Aorta (tissue), 5 donors: ENCODE results near the gene AFAP1. TPM values are rescaled to one million over a fixed set of nuclear protein-coding genes. Genes with fewer than 3 reads are reported as not detected.

ENCODE experiments used
- ATAC-seq: fragments of 200-7000 bp; cut with Tn5 transposase; one replicate; pipeline ENCODE4 v1.9.1; 2022; ENCODE audit warnings: moderate library complexity; ENCODE audit not compliant: low FRiP score
- DNase-seq, 2 donors: peaks; one replicate each; pipeline ENCODE4 v3.0.0-alpha.2; 2020
- H3K27ac ChIP-seq, 2 donors: one replicate each; pipeline ENCODE4 v1.5.1; 2013; ENCODE audit warnings: low read length in 2 of 2, mild to moderate bottlenecking in 2 of 2, moderate library complexity in 2 of 2, control low read depth in 1 of 2, inconsistent platforms in 1 of 2, low read depth in 1 of 2
- H3K27me3 ChIP-seq, 2 donors: one replicate each; pipeline ENCODE4 v1.6.1; 2013; ENCODE audit warnings: control low read depth in 1 of 2, low read length in 1 of 2, mild to moderate bottlenecking in 1 of 2, moderate library complexity in 1 of 2; ENCODE audit not compliant: insufficient read depth in 2 of 2, control insufficient read depth in 1 of 2
- H3K36me3 ChIP-seq, 2 donors: one replicate each; pipeline ENCODE4 v1.6.1; 2013; ENCODE audit warnings: control low read depth in 1 of 2, low read length in 1 of 2, mild to moderate bottlenecking in 1 of 2; ENCODE audit not compliant: insufficient read depth in 2 of 2, control insufficient read depth in 1 of 2
- H3K4me1 ChIP-seq, 2 donors: one replicate each; pipeline ENCODE4 v1.6.1; 2013; ENCODE audit warnings: low read length in 2 of 2, control low read depth in 1 of 2, mild to moderate bottlenecking in 1 of 2, moderate library complexity in 1 of 2; ENCODE audit not compliant: insufficient read depth in 2 of 2, control insufficient read depth in 1 of 2
- H3K4me3 ChIP-seq, 2 donors: one replicate each; pipeline ENCODE4 v1.5.1; 2013; ENCODE audit warnings: low read length in 2 of 2, control low read depth in 1 of 2, mild to moderate bottlenecking in 1 of 2
- H3K9me3 ChIP-seq: one replicate; pipeline ENCODE4 v1.6.1; 2013; ENCODE audit warnings: mild to moderate bottlenecking, low read length; ENCODE audit not compliant: control insufficient read depth
- WGBS, 2 donors: extraction: QIAGEN DNeasy Blood & Tissue Kit; methylation state at CpG; one replicate each; pipeline ENCODE4 v1.1.7; 2013; 5-methylcytosine and 5-hydroxymethylcytosine counted together
- intact Hi-C, 2 donors: fragments of 100-400 bp; cut with DNase I; formaldehyde crosslinking; loops; one replicate each; pipeline versions ENCODE4 v1.14.2 to v1.15.0; 2022
- polyA plus RNA-seq, 2 donors: library from polyadenylated mRNA; stranded (reverse); fragments of 200-250 nt; gene quantifications; one replicate each; pipeline ENCODE4 v1.2.3, GENCODE V29; 2013
- total RNA-seq, 2 donors: library from RNA; stranded (reverse); fragmentation: NEBNext Ultra II Directional; extraction: Animal tissue kit (Norgen Biotek cat#: 25700); gene quantifications; one replicate each; pipeline ENCODE4 v1.2.1, GENCODE V29; 2021
- donor health status: healthy with polysubstance abuse.
- donor health status: Bipolar disorder and iron deficiency.
- donor health status: DM: no; HTN: no; CAD: no.
- donor health status: DM: no; HTN: no; CAD: no.
- donor health status: DM: yes; HTN: yes; CAD: no.

AFAP1 gene
- total and polyA plus RNA-seq, 4 donors: 4.6 to 60.5 (median 26.9) TPM

DNA sequence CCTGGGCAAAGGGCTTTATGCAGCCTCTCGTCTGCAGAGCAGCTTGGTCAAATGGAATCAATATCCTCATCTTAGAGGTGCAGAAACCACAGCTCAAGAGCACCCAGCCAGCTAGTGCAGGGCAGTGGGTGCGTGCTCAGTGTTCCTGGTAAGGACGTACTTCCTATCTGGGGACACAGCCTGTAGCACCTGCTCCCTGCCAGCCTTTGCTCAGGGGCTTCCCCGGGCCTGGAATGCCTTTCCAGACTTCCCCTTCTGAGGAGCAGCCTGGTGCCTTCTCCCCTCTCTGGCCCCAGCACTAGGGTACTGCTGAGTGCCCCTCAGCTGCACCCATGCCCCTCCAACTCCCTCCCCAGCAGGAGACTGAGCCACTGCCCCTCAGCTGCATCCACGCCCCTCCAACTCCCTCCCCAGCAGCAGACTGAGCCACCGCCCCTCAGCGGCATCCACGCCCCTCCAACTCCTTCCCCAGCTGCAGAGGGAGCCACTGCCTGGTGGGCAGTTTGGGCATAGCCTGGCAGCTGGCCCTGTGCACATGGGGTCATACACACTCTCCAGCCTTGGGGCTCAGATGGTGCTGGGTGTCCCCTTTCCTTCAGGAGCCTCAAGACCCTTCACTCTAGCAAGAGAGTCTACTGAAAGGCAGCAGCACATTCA, 42.2 kb upstream of the AFAP1 start:
- no peak for ATAC-seq
- Histone ChIP-seq H3K27me3 (no peaks in the 10 kb centered on the region), H3K9me3 (no peaks in the 10 kb centered on the region), H3K4me1 (no peaks in the 10 kb centered on the region), H3K36me3 (no peaks in the 10 kb centered on the region), H3K4me3 (no peak overlapping the region), H3K27ac (no peak overlapping the region)
- WGBS, 2 donors: 92% methylated on average over 8 of the region's 8 CpGs
- DNase-seq: no peak
- intact Hi-C loops: no loop called here

DNA sequence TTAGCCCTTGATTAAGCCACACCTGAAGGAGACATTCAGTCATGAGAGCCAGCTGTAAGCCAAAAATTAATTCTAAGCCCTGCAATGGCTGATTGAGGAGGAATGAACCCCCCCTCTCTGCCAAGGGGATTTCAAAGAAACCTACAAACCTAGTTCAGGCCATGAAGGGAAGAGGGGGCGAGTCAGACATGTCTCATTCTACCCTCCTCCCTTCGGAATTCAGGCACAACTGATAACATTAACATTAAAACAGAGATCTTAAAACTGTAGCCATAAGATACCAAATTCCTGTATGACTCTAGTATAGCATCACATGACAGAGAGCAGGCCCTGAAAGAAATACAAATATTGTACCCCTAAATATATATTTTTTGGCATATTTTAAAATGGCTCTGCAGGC, 40.4 kb upstream of the AFAP1 start:
- DNase-seq: no peak
- intact Hi-C loops: no loop called here
- no peaks in the 10 kb centered on the region for H3K4me1 ChIP-seq
- H3K9me3 ChIP-seq: no peaks in the 10 kb centered on the region
- no peaks in the 10 kb centered on the region for H3K27me3 ChIP-seq
- H3K4me3 ChIP-seq: no peak overlapping the region
- WGBS, 2 donors: 91% methylated on average over 2 of the region's 2 CpGs
- no peak for ATAC-seq
- H3K27ac ChIP-seq: no peak overlapping the region
- no peaks in the 10 kb centered on the region for H3K36me3 ChIP-seq

DNA sequence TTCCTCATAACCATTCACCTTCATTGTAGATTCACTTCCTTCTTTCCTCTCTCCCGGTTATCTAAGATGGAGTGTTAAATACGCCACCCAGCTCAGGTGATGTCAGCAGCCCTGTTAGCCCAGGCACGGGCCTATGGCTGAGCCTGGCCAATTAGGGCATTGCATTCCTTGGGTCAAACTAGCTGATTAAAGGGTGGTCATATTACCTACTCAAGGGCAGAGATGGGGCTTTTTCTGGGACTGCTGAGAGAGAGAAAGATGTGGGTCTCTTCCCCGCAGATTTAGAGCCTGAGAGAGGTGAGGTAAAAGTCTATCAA, 39.9 kb upstream of the AFAP1 start:
- intact Hi-C loops: no loop called here
- DNase-seq (no peak), ATAC-seq (no peak)
- no peak overlapping the region for H3K27ac ChIP-seq
- no peaks in the 10 kb centered on the region for H3K4me1 ChIP-seq
- 88 to 89% methylated on average over 4 of the region's 4 CpGs for WGBS, 2 donors
- no peaks in the 10 kb centered on the region for H3K27me3 ChIP-seq
- H3K9me3 ChIP-seq: no peaks in the 10 kb centered on the region
- H3K36me3 ChIP-seq: no peaks in the 10 kb centered on the region
- H3K4me3 ChIP-seq: no peak overlapping the region

GRCh38 chr4:7978907-7979651, 39.4 kb upstream of the AFAP1 start:
- Histone ChIP-seq H3K27ac (no peak overlapping the region), H3K4me3 (no peak overlapping the region), H3K4me1 (no peaks in the 10 kb centered on the region), H3K36me3 (no peaks in the 10 kb centered on the region), H3K9me3 (no peaks in the 10 kb centered on the region), H3K27me3 (no peaks in the 10 kb centered on the region)
- ATAC-seq (no peak), DNase-seq (no peak)
- 83 to 91% methylated on average over 17 of the region's 17 CpGs for WGBS, 2 donors
- intact Hi-C loops: no loop called here

- H3K4me3 ChIP-seq: no peak overlapping the region
- WGBS, 2 donors: 62 to 68% methylated on average over 5 of the region's 5 CpGs
- peaks cover 0 to 2% of the 10 kb centered on the region in 2 donors for H3K4me1 ChIP-seq
- no peaks in the 10 kb centered on the region for H3K36me3 ChIP-seq
- H3K27me3 ChIP-seq: no peaks in the 10 kb centered on the region
- no peaks in the 10 kb centered on the region for H3K9me3 ChIP-seq
- no peak overlapping the region for H3K27ac ChIP-seq
- intact Hi-C loops: no loop called here
- no peak for ATAC-seq
- peak in 1 of 2 donors; percentile 29 for DNase-seq
These were observed 38.8 kb upstream of the AFAP1 start for GRCh38 chr4:7978489-7978888.

GRCh38 chr4:7976634-7977033, 37.0 kb upstream of the AFAP1 start:
- no peak overlapping the region for H3K4me3 ChIP-seq
- no peaks in the 10 kb centered on the region for H3K36me3 ChIP-seq
- no peaks in the 10 kb centered on the region for H3K9me3 ChIP-seq
- H3K27me3 ChIP-seq: no peaks in the 10 kb centered on the region
- ATAC-seq: no peak
- WGBS, 2 donors: 92 to 93% methylated on average over 5 of the region's 5 CpGs
- intact Hi-C loops: no loop called here
- H3K27ac ChIP-seq: no peak overlapping the region
- DNase-seq: no peak
- peaks cover 0 to 2% of the 10 kb centered on the region in 2 donors for H3K4me1 ChIP-seq

DNA sequence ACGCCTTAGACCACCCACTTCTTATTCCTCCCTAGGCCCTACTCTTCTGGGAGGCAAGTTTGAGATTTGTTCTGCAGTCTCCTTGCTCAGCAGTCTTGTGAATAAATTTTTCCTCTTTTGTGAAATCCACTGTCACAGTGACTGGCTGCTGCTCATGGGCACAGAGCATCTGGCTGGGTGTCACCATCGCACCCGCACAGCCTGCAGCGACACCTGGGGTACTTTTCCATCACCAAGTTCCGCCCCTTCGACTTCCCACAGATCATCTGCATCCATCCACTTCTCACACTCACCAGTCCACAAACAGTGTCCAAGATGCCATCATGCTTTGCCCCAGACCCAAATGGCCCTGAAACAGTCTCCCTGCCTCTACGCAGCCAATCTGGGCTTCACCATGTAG, 36.4 kb upstream of the AFAP1 start:
- no peaks in the 10 kb centered on the region for H3K27me3 ChIP-seq
- DNase-seq (peak in 1 of 2 donors; percentile 8), ATAC-seq (no peak)
- no peaks in the 10 kb centered on the region for H3K36me3 ChIP-seq
- intact Hi-C loops: no loop called here
- no peak overlapping the region for H3K27ac ChIP-seq
- H3K4me1 ChIP-seq: peaks cover 0 to 2% of the 10 kb centered on the region in 2 donors
- H3K9me3 ChIP-seq: no peaks in the 10 kb centered on the region
- WGBS, 2 donors: 96 to 98% methylated on average over 7 of the region's 7 CpGs
- H3K4me3 ChIP-seq: no peak overlapping the region

DNA sequence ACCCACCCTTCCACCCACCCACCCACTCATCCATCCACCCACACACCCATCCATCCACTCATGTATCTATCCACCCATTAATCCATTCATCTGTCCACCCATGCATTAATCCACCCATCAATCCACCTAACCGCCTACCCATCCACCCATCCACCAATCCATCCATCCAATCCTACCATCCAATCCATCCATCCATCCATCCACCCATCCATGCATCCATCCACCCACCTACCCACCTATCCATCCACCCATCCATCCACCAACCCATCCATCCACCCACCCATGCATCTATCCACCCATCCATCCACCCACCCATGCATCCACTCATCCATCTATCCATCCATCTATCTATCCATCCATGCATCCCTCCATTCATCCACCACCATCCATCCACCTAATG, 34.8 kb upstream of the AFAP1 start:
- intact Hi-C loops: loop anchor here in 1 of 2 donors (5.0 kb wide), 1 partner anchor 172 kb away; no protein-coding TSS in a partner anchor
- Histone ChIP-seq H3K27ac (no peak overlapping the region), H3K4me1 (peaks cover 0 to 2% of the 10 kb centered on the region in 2 donors), H3K36me3 (no peaks in the 10 kb centered on the region), H3K4me3 (no peak overlapping the region), H3K27me3 (no peaks in the 10 kb centered on the region), H3K9me3 (no peaks in the 10 kb centered on the region)
- 97 to 100% methylated on average over 1 of the region's 1 CpG for WGBS, 2 donors
- peak in 1 of 2 donors; percentile 4 for DNase-seq
- ATAC-seq: no peak

DNA sequence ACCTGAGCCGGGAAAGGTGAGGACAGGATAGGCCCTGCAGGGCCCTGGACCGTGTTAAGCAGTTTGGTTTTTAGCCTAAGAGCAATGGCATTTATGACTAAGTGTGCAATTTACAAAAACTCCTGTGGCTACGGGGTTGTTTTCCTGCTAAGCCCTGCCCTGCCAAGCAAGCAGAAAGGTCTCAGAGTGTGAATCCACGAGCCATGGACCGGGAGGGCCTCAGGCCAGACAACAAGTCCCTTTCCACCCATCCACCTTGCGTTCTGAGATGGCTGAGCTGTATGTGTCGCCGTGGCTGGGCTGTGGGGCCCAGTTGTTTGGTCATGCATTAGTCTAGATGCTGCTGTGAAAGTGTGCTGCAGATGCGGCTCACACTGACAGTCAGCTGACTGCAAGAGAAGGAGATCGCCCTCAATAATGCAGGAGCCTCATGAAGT, 33.9 kb upstream of the AFAP1 start:
- Histone ChIP-seq H3K4me1 (peaks cover 0 to 2% of the 10 kb centered on the region in 2 donors), H3K27ac (peak overlapping the region in 1 of 2 donors; percentile 16), H3K9me3 (no peaks in the 10 kb centered on the region), H3K27me3 (no peaks in the 10 kb centered on the region), H3K4me3 (no peak overlapping the region), H3K36me3 (no peaks in the 10 kb centered on the region)
- DNase-seq: peak in 1 of 2 donors; percentile 49
- ATAC-seq: no peak
- intact Hi-C loops: loop anchor here in 1 of 2 donors (5.0 kb wide), 1 partner anchor 171 kb away; no protein-coding TSS in a partner anchor
- 17 to 18% methylated on average over 10 of the region's 10 CpGs for WGBS, 2 donors
